22Rv1 (cell line): ENCODE measurements around the gene COMMD1.

Experiments
- ZFX ChIP-seq: fragments of 450-650 bp; IDR thresholded peaks from 2 replicates; pipeline ENCODE4 v1.6.1; 2017; ENCODE audit warnings: antibody characterized with exemption, borderline replicate concordance
- TF ChIP-seq, protein P1 (sequence below): fragments of 450-650 bp; IDR thresholded peaks from 2 replicates; pipeline ENCODE4 v1.5.1; 2017; ENCODE audit warnings: mild to moderate bottlenecking

DNA sequence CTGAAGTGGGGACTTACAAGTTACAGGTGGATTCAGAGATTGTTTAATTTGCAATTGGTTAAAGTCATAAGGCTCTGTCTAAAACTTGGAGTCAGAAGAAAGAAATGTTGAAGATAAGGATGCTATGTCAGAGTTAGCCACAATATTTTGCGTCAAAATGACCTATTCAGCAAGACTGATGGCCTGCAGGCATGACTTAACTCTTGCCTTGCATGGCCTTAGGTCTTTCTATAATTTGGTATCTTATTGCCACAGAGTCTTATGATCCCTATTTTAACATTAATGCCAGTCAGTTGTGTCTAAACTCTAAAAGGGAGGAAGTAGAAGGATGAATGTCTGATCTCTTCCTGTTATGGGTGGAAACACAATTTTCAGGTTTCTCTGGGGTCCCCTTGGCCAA, 5.2 kb upstream of the COMMD1 start:
- TF ChIP-seq, protein P1, sequence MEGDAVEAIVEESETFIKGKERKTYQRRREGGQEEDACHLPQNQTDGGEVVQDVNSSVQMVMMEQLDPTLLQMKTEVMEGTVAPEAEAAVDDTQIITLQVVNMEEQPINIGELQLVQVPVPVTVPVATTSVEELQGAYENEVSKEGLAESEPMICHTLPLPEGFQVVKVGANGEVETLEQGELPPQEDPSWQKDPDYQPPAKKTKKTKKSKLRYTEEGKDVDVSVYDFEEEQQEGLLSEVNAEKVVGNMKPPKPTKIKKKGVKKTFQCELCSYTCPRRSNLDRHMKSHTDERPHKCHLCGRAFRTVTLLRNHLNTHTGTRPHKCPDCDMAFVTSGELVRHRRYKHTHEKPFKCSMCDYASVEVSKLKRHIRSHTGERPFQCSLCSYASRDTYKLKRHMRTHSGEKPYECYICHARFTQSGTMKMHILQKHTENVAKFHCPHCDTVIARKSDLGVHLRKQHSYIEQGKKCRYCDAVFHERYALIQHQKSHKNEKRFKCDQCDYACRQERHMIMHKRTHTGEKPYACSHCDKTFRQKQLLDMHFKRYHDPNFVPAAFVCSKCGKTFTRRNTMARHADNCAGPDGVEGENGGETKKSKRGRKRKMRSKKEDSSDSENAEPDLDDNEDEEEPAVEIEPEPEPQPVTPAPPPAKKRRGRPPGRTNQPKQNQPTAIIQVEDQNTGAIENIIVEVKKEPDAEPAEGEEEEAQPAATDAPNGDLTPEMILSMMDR = no peak
- no peak for TF ChIP-seq ZFX
